ENCODE results near the gene ZNF366. TPM values are rescaled to one million over a fixed set of nuclear protein-coding genes. Genes with fewer than 3 reads are reported as not detected.

Gene ZNF366
- total and polyA plus RNA-seq, 2 of the 13 experiments (the other 11 are each of a cell fraction or from before 2014, with no cell fraction given) = not detected

- no peak for TF ChIP-seq ZBED4 (CRISPR knock-in tag; IDR thresholded peaks at IDR 0.05; ENCODE audit: borderline replicate concordance)
Measured at GRCh38 chr5:72434781-72435437, 72.3 kb downstream of the ZNF366 start (continued).

- intact Hi-C loops (cut with micrococcal nuclease; ENCODE audit: unreplicated experiment) = no loop called here
- Histone ChIP-seq H2AFZ (ENCODE audit: low read length) (no peak overlapping the region), H3K79me2 (ENCODE audit: insufficient read depth, low read length) (no peaks in the 10 kb centered on the region), H3K27ac (ENCODE audit: extremely low read length, insufficient read depth, low read length) (no peak overlapping the region), H3K9ac (ENCODE audit: insufficient read depth, low read depth, low read length) (no peak overlapping the region), H3K4me3 (replicated peaks in 1 of 3; ENCODE audit: insufficient read depth in 1 of 3, low read depth in 2 of 3, low read length in 3 of 3) (no peak overlapping the region), H3K36me3 (replicated peaks in 1 of 2; ENCODE audit: control insufficient read depth in 1 of 2, insufficient read depth in 2 of 2, low read length in 2 of 2) (no peaks in the 10 kb centered on the region), H4K20me1 (ENCODE audit: insufficient read depth, low read length) (no peaks in the 10 kb centered on the region), H3K9me3 (ENCODE audit: low read length) (no peaks in the 10 kb centered on the region), H3K4me1 (ENCODE audit: insufficient read depth, low read length) (no peaks in the 10 kb centered on the region), H3K4me2 (ENCODE audit: low read depth, low read length) (no peak overlapping the region), H3K27me3 (ENCODE audit: control insufficient read depth in 1 of 2, insufficient read depth in 2 of 2, low read length in 2 of 2) (peaks cover 0 to 11% of the 10 kb centered on the region in 2 experiments; a peak in 1 of 5 replicates)
- TF ChIP-seq BATF2 (CRISPR knock-in tag; IDR thresholded peaks at IDR 0.05) (no peak), SRF (IDR thresholded peaks at IDR 0.05; ENCODE audit: low read depth, low read length) (no peak), KLF11 (CRISPR knock-in tag; IDR thresholded peaks at IDR 0.05) (no peak), ZNF619 (CRISPR knock-in tag; IDR thresholded peaks at IDR 0.05) (no peak), KDM5B (CRISPR knock-in tag; IDR thresholded peaks at IDR 0.05; ENCODE audit: borderline replicate concordance) (no peak), ZNF468 (CRISPR knock-in tag; IDR thresholded peaks at IDR 0.05) (no peak), FUBP1 (CRISPR knock-in tag; IDR thresholded peaks at IDR 0.05; ENCODE audit: borderline replicate concordance) (no peak), ZFP82 (CRISPR knock-in tag; IDR thresholded peaks at IDR 0.05; ENCODE audit: borderline replicate concordance) (no peak), ZBTB14 (CRISPR knock-in tag; IDR thresholded peaks at IDR 0.05) (no peak), EHMT2 (IDR thresholded peaks at IDR 0.05; ENCODE audit: borderline replicate concordance, low read depth, low read length) (no peak), FOXC1 (CRISPR knock-in tag; IDR thresholded peaks at IDR 0.05; ENCODE audit: borderline replicate concordance) (no peak), IRF2 (CRISPR knock-in tag; IDR thresholded peaks at IDR 0.05) (no peak)
- no peak for DNase-seq (ENCODE audit: low spot score)
- in situ Hi-C loops (cut with HindIII; ENCODE audit: extremely low pct_ligation_motif_present, low pct_unique_long_range_greater_than_20kb) = no loop called here
- ATAC-seq = no peak
- ChIA-PET POLR2A (no interaction called here), CTCF (ENCODE audit: low intra/inter-chr PET ratio, low total read pairs) (no interaction called here)
- no peak for FAIRE-seq
- 2% methylated on average over 5 of the region's 5 CpGs for WGBS (ENCODE audit: low lambda C conversion rate)
- no TSS peak for BruUV-seq (replicated peaks)
Measured at GRCh38 chr5:72434056-72434780, 73.0 kb downstream of the ZNF366 start.

Data from HepG2 (cell line).